Uterus (tissue), 2 donors: ENCODE results near the gene ATP11A.

Source experiments
- CTCF ChIP-seq, 4 experiments: fragments of 200-600 bp in 2 of 4; fragments of 450-650 bp in 2 of 4; sonication (generic) in 2 of 4; IDR thresholded peaks; one replicate each; pipeline ENCODE4 v1.5.1; 2016 to 2019; ENCODE audit warnings: antibody characterized with exemption in 4 of 4, mild to moderate bottlenecking in 2 of 4, moderate library complexity in 1 of 4
- POLR2A ChIP-seq, 2 donors: fragments of 450-650 bp; IDR thresholded peaks; one replicate each; pipeline ENCODE4 v1.6.1; 2016; ENCODE audit warnings: antibody characterized with exemption in 2 of 2, mild to moderate bottlenecking in 1 of 2, moderate library complexity in 1 of 2

GRCh38 chr13:112807653-112808376 is 118.0 kb downstream of the ATP11A start:
- TF ChIP-seq CTCF (IDR thresholded peaks at IDR 0.05) (no peak), POLR2A (IDR thresholded peaks at IDR 0.05) (no peak)
